GM19455 (cell line): Measurements from ENCODE around the gene MLPH.

Experiments
- ATAC-seq: cut with Tn5 transposase; IDR thresholded peaks from one replicate; pipeline ENCODE4 v1.9.1; 2021; ENCODE audit not compliant: unreplicated experiment

MLPH gene

GRCh38 chr2:237563816-237564215, 76.8 kb downstream of the MLPH start:
- no peak for ATAC-seq

DNA sequence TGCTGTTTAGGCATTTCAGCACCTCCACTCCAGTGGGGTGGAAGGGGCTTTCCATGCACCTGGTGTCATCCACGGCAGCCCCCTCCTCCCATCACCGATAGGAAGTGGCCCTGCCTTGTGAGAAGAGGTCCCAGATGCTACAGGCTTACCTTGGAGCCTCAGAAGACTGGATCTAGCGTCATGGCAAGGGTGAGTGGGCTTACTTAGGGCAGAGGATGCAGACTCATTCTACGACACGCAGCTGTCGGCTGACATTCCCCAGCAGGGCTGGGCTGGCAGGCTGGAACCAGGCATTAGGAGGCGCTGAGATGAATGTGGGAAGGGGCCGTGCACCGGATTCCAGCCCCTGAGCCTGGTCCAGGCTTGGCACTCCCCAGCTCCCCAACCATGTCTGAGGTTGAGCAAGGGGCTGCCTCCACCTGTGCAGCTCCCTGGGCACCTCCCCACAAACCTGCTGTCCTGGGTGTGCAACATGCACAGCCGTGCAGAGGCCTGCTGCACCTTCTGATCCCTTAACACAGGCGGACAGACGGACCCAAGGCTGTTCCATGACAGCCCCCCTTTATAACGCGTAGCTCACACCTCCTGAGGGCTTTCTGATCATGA, 77.6 kb downstream of the MLPH start:
- ATAC-seq, result no peak

DNA sequence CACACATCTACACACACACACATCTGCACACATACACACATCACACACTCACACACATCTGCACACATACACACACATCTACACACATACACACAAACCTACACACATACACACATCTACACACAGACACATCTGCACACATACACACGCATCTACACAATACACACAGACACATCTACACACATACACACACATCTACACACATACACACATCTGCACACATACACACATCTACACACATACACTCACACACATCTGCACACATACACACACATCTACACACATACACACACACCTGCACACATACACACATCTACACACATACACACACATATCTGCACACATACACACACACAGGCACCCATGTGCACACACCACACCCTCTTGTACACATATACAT, 78.9 kb downstream of the MLPH start:
- ATAC-seq, result no peak

- no peak for ATAC-seq
Observed at GRCh38 chr2:237566401-237567235, 79.6 kb downstream of the MLPH start, which contains the start of gene PRLH. PRLH (plus strand) TSS chr2:237566574; CDS start chr2:237566574, 0 bp downstream.

DNA sequence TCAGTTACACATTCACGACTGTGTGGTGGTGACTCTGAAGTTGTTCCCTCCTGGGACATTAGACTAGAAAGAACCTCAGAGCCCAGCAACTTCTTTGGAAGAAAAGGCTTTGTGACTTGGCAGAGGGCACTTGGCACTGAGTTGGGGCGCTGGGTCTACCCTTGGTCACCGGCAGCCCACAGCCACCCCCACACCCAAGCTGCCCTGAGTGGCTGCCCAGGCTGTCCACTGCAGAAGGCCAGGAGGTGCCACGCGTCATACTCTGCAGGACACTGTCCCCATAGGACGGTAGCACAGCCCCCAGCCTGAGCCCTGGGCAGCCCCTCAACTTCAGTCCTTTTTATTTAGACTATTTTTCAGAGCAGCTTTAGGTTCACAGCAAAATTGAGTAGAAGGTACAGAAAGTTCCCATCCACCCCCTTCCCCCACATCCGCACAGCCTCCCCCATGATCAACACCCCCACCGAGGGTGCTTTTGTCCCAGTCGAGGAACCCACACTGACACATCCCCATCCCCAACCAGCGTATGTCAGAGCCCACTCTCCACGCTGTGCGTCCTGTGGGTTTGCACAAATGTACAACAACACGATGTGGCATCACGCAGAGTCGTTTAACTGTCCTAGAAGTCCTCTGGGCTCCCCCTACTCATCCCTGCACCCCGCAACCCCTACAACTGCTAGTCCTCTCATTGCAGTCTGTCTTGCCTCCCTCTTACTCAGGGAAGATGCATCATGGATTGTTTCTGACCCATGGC, 80.4 kb downstream of the MLPH start:
- no peak for ATAC-seq

GRCh38 chr2:237568121-237568660, 81.1 kb downstream of the MLPH start:
- no peak for ATAC-seq

- no peak for ATAC-seq
Observed at GRCh38 chr2:237569041-237569440, 82.0 kb downstream of the MLPH start.

- ATAC-seq, result no peak
Observed at GRCh38 chr2:237569896-237570295, 82.8 kb downstream of the MLPH start.

GRCh38 chr2:237570776-237571335, 83.8 kb downstream of the MLPH start:
- ATAC-seq, result no peak

DNA sequence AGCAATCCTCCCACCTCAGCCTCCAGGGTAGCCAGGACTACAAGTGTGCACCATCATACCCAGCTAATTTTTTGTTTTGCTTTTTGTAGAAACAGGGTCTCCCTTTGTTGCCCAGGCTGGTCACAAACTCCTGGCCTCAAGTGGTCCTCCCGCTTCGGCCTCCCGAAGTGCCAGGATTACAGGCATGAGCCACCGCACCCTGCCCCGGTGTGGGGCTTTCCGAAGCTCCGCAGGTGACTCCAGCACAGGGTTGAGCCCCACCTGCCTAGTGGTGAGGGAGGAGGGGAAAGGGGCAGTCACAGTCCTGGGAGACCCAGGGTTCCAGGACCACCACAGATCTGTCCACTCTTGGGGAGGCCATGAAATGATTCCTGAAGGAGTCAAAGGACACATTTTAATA, 84.5 kb downstream of the MLPH start:
- peak; percentile 13 for ATAC-seq

- ATAC-seq, result peak; percentile 88
Observed at GRCh38 chr2:237572021-237572741, 85.1 kb downstream of the MLPH start.

GRCh38 chr2:237572742-237573101, 85.7 kb downstream of the MLPH start:
- ATAC-seq, result no peak

DNA sequence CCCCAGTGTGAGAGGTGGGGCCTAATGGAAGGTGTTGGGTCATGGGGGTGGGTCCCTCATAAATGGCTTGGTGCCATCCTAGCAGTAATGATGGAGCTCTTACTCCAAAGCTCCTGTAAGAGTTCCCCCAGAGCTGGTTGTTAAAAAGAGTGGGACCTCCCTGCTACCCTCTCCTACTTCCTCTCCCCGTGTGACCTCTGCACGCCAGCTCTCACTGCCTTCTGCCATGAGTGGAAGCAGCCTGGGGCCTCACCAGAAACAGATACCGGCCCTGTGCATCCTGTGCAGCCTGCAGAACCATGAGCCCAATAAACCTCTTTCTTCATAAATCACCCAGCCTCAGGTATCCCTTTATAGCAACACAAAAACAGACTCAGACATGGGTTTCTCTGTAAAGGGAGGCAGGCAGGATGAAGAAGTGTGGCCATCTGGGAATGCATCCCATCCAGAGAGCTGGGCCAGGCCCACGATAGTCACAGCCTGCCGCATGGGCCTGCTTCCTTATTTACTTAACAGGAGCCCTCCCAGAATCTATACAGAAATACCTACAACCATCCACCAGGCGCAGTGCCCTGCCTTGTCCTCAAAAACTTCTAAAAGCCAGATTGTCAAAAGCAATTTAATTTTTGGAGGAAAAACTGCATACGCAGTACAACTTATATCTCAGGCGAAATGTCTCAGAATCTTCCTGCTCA, 86.8 kb downstream of the MLPH start:
- ATAC-seq, result no peak

- ATAC-seq, result no peak
Observed at GRCh38 chr2:237574467-237574866, 87.4 kb downstream of the MLPH start.

DNA sequence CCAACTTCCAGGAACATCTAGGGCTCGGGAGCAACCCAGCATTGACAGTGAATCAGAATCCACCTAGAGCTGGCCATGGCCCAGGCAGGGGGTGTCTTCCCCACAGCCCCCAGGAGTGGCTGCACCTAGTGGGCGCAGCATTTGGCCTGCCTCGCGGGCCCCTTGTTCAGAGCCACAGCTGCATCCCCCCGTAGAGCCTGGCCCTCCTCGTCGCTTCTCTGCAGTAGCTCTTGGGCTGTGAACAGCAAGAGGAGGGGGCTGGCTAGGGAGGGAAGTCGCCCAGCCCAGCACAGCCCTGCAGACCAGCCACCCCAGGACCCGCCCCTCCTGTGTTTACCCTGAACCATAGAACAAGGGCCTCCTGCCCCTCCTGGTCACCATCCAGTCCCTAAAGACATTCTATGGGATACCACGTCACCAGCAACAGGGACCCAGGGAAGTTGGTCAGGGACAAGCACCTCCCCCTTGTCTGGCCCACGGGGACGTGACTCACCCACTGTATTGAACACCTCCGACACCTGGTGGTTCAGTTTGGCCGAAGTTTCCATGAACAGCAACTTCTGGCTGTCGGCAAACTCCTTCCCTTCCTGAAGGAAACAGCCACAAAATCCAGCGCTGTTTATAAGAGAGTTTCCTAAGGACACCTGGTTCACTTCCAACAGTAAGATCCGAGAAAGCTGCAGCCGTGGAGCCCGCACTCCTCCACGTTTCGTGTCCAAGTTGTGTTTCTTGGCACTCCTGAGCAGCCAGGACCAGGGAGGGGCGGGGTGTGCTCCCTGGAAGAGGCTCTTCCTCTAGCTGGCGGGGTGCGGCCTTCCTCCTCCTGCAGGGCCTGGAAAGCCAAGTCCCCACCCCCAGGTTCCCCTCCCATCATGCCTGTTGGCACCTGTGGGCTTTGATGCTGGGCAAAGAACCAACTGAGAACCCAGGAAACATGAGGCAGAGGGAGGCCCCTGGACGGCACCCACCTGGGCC, 88.1 kb downstream of the MLPH start:
- no peak for ATAC-seq

DNA sequence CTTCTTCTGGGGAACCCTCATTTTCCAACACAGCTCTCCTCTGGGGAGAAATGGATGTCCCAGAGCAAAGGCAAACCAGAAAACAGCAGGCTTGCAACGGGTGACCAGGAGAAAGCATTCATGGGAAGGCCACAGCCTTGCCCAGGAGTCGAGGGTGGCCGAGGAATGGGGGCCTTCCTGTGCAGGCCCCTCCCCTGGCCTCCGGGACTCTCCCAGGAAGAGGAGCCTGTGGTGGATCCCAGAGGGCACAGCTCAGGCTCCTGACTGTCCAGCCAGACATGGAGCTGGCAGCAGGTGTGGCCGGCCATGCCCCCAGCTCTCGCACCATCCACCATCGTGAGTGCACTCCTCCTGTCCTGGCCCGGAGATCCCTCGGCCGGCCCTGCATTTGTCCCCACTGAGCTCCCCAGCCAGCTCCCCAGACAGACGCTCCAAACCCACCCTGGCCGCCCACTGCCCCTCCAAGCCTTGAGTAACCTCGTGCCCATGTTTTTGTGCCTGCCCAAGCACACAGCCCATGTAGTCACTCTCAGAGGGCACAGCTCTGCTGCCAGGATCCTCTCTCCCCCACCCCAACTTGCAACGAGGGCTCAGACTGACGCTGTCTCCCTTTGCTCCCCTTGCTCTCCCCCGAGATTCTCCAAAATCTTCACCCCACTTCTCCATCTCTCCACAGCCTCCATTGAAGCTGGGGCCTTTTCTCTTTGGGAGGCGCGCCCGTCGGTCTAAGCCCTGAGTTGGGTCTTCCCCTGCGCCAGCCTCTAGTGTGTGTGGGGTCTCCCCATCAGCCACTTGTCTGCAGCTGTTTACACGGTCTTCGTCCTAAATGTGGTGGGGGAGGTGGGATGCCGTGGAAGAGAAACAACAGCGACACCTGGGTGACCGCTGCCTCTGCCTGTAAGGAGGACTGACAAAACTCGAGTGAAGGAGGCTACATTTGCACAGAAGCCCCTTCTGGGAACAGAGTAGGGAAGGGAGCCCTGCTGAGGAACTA, 89.1 kb downstream of the MLPH start:
- no peak for ATAC-seq

DNA sequence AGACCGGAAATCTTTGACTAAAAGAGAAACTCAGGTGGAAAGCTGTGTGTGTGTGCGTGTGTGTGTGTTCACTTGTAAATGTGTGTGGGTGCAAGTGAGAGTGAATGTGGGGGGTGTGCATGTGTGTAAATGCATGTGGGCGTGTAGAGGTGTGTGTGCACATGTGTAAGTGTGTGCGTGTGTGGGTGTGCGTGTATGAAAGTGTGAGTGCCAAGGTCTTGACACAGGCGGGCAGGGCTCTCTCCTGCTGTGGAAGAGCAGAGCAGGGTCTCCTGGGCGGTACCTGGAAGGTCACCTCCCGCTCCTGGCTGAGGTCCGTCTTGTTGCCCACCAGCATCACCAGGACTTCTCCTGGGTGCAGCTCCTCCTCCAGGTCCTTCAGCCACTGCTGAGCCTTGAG, 89.9 kb downstream of the MLPH start:
- no peak for ATAC-seq

- no peak for ATAC-seq
Observed at GRCh38 chr2:237577458-237577857, 90.4 kb downstream of the MLPH start.
